Measurements from ENCODE around the gene LMAN1L.
A peak's percentile ranks its signal among the peaks of the same experiment; 100 is the strongest.

Gene LMAN1L

DNA sequence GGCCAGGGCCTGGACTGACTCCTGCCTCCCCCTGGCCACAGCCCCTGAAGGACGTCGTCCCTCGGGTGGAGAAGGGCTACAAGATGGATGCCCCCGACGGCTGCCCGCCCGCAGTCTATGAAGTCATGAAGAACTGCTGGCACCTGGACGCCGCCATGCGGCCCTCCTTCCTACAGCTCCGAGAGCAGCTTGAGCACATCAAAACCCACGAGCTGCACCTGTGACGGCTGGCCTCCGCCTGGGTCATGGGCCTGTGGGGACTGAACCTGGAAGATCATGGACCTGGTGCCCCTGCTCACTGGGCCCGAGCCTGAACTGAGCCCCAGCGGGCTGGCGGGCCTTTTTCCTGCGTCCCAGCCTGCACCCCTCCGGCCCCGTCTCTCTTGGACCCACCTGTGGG, 10.3 kb upstream of the LMAN1L start:
- no peaks in the 10 kb centered on the region for H3K27me3 ChIP-seq
- DNase-seq, result no peak
- no peak for TF ChIP-seq CTCF (IDR thresholded peaks at IDR 0.05; ENCODE audit: low read depth, low read length)

DNA sequence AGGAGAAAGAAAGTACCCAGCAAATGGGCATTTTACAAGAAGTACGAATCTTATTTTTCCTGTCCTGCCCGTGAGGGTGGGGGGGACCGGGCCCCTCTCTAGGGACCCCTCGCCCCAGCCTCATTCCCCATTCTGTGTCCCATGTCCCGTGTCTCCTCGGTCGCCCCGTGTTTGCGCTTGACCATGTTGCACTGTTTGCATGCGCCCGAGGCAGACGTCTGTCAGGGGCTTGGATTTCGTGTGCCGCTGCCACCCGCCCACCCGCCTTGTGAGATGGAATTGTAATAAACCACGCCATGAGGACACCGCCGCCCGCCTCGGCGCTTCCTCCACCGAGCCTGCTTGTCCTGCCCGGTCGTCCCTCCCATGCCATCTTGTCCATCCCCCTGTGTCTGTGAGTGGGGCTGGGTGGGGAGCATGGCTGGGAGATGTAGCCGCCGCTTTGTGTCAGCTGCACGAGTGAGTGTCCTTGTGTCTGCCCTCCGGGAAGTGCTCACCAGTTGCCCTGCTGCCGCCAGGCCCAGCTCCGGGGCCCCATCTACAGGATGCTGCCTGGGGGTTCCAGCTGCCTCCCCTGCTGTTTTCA, 9.7 kb upstream of the LMAN1L start:
- TF ChIP-seq CTCF (IDR thresholded peaks at IDR 0.05; ENCODE audit: low read depth, low read length), result no peak
- H3K36me3 ChIP-seq, result peaks cover 63% of the 10 kb centered on the region
- no peak overlapping the region for H3K4me3 ChIP-seq (ENCODE audit: low read depth, low read length)
- no peaks in the 10 kb centered on the region for H3K4me1 ChIP-seq
- H3K27me3 ChIP-seq, result no peaks in the 10 kb centered on the region
- no peak for DNase-seq
- H3K9me3 ChIP-seq, result no peaks in the 10 kb centered on the region

More for the DNA sequence above, 10.3 kb upstream of the LMAN1L start:
- Histone ChIP-seq H3K36me3 (peaks cover 63% of the 10 kb centered on the region), H3K4me3 (ENCODE audit: low read depth, low read length) (no peak overlapping the region), H3K9me3 (no peaks in the 10 kb centered on the region), H3K4me1 (no peaks in the 10 kb centered on the region)

DNA sequence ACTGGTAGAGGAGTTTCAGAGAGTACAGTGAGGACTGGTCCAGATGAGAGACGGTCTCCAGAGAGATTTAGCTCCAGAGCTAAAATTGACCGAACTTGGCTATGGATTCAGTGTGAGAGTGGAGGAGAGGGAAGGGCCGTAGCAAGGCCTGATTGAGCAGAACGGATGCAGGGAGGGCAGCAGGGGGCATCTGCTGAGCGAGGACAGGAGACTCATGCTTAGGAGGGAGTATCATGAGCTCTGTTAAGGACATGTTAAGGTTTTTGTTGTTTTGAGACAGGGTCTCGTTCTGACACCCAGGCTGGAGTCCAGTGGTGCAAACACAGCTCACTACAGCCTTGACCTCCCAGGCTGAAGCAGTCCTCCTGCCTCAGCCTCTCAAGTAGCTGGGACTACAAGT, 7.7 kb upstream of the LMAN1L start:
- H3K4me1 ChIP-seq, result no peaks in the 10 kb centered on the region
- H3K36me3 ChIP-seq, result peaks cover 46% of the 10 kb centered on the region
- H3K4me3 ChIP-seq (ENCODE audit: low read depth, low read length), result no peak overlapping the region
- TF ChIP-seq CTCF (IDR thresholded peaks at IDR 0.05; ENCODE audit: low read depth, low read length), result no peak
- H3K27me3 ChIP-seq, result no peaks in the 10 kb centered on the region
- DNase-seq, result no peak
- H3K9me3 ChIP-seq, result no peaks in the 10 kb centered on the region

GRCh38 chr15:74807282-74807681, 5.4 kb upstream of the LMAN1L start:
- Histone ChIP-seq H3K4me3 (ENCODE audit: low read depth, low read length) (no peak overlapping the region), H3K27me3 (no peaks in the 10 kb centered on the region), H3K36me3 (peaks cover 22% of the 10 kb centered on the region), H3K4me1 (no peaks in the 10 kb centered on the region), H3K9me3 (no peaks in the 10 kb centered on the region)
- TF ChIP-seq CTCF (IDR thresholded peaks at IDR 0.05; ENCODE audit: low read depth, low read length), result no peak
- no peak for DNase-seq

DNA sequence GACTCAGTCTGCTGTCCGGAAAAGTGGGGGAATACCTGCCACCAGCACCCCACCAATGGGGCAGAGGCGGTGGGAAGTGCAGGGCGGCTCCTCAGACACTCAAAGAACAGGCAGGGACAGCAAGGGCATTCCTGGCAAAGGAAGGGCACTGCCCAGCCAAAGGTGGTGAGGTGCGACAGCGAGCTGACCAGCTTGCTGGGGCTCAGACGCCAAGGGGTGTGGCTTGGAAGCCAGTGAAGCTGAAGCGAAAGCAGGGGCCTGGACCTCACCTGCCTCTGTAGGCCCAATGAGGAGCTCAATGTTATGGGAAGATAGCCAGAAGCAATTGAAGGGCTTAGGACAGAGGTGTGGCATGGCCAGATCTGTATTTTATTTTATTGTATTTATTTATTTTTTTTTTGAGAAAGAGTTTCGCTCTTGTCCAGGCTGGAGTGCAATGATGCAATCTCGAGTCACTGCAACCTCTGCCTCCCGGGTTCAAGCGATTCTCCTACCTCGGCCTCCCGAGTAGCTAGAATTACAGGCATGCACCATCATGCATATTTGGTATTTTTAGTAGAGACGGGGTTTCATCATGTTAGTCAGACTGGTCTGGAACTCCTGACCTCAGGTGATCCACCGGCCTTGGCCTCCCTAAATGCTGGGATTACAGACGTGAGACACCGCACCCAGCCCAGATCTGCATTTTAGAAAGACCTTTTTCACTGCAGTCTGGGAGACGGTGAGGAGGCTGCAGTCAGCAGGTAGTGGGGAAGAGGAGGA, 4.4 kb upstream of the LMAN1L start:
- no peak for DNase-seq
- peaks cover 12% of the 10 kb centered on the region for H3K36me3 ChIP-seq
- TF ChIP-seq CTCF (IDR thresholded peaks at IDR 0.05; ENCODE audit: low read depth, low read length), result no peak
- no peaks in the 10 kb centered on the region for H3K9me3 ChIP-seq
- no peaks in the 10 kb centered on the region for H3K4me1 ChIP-seq
- H3K27me3 ChIP-seq, result no peaks in the 10 kb centered on the region
- H3K4me3 ChIP-seq (ENCODE audit: low read depth, low read length), result no peak overlapping the region

DNA sequence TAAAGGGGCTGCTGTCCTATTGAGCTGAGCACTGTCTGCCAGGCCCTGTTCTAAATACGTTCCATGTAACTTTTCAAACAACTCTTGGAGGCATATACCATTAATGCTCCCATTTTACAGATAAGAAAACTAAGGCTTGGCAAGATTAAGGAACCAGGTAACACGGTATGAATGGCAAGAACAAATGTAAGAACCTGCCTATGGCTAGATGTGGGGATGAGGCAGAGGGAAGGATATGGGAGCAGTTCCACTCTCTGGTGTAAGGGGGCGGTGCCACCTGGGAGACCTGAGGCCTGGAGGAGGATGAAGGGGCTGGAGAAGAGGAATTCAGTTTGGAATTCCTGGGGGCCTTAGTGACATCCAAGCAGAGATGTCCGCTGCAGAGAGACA, 3.8 kb upstream of the LMAN1L start:
- no peak for DNase-seq
- Histone ChIP-seq H3K9me3 (no peaks in the 10 kb centered on the region), H3K4me1 (no peaks in the 10 kb centered on the region), H3K4me3 (ENCODE audit: low read depth, low read length) (no peak overlapping the region), H3K27me3 (no peaks in the 10 kb centered on the region), H3K36me3 (peaks cover 7% of the 10 kb centered on the region)
- peak; percentile 21 for TF ChIP-seq CTCF (IDR thresholded peaks at IDR 0.05; ENCODE audit: low read depth, low read length)
